ENCODE results near the gene PTER. TPM values are rescaled to one million over a fixed set of nuclear protein-coding genes. Genes with fewer than 3 reads are reported as not detected.

The PTER gene
- total RNA-seq (2014; rRNA removed; shearing (Covaris generic)) = 5.8 and 9.5 TPM in 2 replicates
- polyA plus RNA-seq (2015; cell fraction: cytosol; rRNA removed) = 5.2 and 6.2 TPM in 2 replicates
- 8.9 and 9.9 TPM in 2 replicates for polyA plus RNA-seq (2015; cell fraction: nucleus; rRNA removed)

- peak; percentile 86 for DNase-seq (ENCODE audit: low read depth)
Measured at GRCh38 chr10:16436758-16437539, at the start of gene PTER. Gene PTER, plus strand, starts transcription at chr10:16437010. Its CDS starts 47,375 bp downstream, at chr10:16484385.

GRCh38 chr10:16392531-16393069 is 44.2 kb upstream of the PTER start:
- no peak for DNase-seq (ENCODE audit: low read depth)

DNA sequence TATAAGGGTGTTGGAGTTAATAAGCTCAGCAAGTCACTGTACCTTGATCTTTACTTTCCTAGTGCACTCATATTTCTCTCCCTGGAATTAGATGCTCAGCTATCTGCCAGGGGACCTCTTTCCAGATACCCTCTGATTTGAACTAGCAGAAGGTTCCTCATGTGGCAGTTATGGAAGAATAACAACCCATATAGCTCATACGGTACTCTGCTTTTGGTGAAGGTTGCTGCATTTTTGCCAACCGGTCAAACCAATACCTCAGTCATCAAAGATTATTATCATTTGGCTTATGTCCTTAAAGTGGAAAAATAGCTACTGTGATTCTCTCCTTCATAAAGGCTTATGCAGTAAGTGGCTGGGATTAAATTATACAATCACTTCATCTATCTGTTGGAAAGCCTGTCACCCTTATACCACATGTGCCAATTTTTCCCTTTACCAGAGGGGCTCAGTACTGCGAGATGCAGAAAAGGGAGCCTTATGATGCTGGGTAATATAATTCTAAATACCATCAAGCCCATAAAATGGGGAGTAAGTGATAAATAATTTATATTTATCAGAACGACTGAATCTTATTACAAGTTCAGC is 43.4 kb upstream of the PTER start:
- no peak for DNase-seq (ENCODE audit: low read depth)

DNA sequence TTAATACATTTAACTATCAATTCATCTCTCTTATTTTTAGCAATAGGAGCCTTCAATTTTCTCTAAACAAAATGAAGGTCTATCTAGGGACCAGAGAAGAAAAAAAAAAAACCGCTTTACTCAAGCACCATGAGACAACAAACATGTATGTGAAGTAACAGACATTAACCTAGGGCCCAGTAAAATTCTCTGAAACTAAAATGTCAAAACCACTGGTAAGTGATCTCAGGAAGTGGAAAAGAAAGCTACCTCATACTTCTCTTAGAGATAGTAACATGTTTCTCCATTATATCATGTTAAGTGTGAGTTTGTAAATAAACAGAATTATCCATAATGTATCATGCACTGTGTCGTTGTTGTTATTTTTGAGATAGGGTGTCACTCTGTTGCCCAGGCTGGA is 35.4 kb upstream of the PTER start:
- no peak for DNase-seq (ENCODE audit: low read depth)

DNA sequence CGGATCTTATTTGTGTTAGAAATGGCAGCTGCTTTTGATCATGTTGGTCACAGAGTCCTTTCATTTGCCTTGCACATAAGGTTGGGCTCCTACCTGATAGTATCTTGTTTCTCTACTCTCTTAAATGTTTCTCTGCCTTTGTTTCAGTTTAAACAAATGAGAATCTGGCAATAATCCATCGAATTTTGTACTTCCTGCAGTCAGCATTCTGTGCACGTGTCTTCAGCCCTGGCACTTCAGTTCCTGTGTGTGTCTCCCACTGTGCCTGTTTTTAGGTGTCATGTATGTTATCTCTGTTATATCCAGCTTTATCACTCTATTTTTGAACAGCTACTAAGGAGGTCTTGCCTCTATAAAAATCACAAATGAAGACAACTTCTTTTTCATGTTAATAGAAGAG is 28.4 kb upstream of the PTER start:
- no peak for DNase-seq (ENCODE audit: low read depth)

DNA sequence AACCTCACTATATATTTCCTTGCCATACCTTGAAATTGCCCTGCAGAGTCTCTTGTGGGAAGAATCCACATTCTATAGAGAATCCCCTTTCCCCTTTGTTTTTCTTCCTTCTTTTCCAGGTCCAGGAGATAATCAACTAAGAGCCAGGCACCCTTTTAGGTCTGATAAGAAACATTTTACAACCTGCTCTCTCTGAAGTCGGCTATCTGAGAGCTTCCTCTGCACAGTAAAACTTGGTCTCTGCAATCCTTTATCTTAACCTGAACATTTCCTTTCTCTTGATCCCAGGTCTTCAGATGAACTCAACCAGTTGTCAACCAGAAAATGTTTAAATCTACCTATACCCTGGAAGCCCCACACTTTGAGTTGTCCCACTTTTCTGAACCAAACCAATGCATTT is 19.5 kb upstream of the PTER start:
- DNase-seq (ENCODE audit: low read depth) = no peak

DNA sequence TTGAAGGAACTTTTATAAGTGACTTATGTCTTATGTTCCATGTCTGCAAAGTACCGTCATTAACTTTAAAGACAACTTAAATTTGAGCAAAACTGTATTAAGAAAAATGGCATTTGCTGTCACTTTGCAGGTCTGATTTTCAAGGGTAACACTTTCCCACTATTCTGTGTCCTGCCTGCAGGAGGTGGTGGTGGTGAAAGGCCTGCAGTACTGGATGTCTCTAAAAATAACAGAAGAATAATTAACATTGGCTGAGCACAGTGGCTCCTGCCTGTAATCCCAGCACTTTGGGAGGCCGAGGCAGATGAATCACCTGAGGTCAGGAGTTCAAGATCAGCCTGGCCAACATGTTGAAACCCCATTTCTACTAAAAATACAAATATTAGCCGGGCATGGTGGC is 13.2 kb upstream of the PTER start:
- DNase-seq (ENCODE audit: low read depth) = no peak

DNA sequence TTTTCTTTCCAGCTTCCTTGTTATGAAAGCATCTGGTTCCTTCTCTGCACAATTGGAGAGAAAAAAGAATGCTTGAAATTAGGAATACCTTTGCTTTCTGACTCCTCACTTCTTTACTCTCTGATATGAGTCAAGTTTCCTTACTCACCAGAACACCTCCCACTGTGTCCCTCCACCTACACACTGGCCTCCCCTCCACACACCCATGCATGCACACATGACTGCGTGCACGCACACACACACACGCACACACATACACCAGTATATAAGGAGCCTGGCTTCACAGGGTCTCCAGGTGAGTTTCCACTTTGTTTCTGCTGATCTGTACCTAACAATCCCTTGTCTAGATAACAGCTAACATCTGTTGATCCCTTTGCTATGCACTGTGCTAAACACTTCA is 11.4 kb upstream of the PTER start:
- no peak for DNase-seq (ENCODE audit: low read depth)

GRCh38 chr10:16429539-16429938 is 7.3 kb upstream of the PTER start:
- DNase-seq (ENCODE audit: low read depth) = no peak

DNA sequence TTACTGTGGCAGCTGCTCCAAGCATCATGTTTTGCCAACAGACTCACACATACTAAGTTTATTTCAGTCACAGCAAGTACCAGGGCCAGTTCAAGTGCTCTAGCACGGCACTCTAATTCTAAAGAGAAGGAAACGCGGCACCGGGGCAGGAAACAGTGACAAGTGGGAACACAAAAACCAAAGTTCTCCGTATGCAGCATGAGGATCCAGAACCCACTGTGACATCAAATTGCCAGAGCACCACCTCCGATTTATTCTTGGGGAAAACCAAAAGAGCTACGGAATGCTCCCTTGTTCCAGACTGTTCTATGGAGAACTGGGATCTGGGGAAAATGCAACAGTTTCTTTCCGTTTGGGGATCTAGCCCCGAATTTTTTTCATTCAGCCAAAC is 448 bp upstream of the PTER start:
- DNase-seq (ENCODE audit: low read depth) = no peak

GRCh38 chr10:16437540-16437894 is 707 bp downstream of the PTER start:
- DNase-seq (ENCODE audit: low read depth) = no peak

GRCh38 chr10:16439295-16439694 is 2.5 kb downstream of the PTER start:
- DNase-seq (ENCODE audit: low read depth) = no peak

DNA sequence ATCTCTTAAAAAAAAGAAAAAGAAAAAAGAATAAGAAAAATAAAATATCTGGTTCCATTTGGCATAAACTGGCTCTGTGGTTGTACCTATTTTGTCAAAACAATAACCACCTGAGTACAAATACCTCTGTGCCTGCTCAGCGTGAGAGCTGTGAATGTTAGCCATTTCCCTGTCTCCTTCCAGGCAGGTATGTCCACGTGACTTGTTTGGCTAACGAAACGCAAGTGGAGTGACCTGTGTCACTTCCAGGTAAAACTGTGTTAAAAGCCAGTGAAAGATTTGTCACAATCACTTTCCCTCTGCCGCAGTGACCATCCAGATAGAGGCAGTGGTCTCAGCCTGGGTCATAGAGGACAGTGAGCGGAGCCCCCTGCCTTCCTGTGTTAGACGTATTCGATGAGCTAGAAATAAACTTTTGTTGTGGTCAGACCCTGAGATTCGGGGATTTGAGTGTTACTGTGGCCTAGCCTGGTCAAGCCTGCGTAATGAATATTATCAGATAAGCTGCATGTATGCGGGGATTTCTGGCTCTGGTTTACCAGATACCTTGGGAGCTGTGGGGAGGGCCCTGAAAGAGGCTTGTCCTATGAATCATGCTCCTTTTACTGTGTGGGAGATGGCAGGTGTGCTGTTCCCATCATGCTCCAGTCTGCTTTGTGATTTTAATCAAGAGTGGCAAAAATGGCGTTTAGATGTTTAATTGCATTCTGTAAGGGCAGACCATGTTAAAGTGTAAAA is 3.8 kb downstream of the PTER start:
- no peak for DNase-seq (ENCODE audit: low read depth)

GRCh38 chr10:16441173-16441840 is 4.5 kb downstream of the PTER start:
- DNase-seq (ENCODE audit: low read depth) = no peak

GRCh38 chr10:16442914-16443313 is 6.1 kb downstream of the PTER start:
- DNase-seq (ENCODE audit: low read depth) = no peak

DNA sequence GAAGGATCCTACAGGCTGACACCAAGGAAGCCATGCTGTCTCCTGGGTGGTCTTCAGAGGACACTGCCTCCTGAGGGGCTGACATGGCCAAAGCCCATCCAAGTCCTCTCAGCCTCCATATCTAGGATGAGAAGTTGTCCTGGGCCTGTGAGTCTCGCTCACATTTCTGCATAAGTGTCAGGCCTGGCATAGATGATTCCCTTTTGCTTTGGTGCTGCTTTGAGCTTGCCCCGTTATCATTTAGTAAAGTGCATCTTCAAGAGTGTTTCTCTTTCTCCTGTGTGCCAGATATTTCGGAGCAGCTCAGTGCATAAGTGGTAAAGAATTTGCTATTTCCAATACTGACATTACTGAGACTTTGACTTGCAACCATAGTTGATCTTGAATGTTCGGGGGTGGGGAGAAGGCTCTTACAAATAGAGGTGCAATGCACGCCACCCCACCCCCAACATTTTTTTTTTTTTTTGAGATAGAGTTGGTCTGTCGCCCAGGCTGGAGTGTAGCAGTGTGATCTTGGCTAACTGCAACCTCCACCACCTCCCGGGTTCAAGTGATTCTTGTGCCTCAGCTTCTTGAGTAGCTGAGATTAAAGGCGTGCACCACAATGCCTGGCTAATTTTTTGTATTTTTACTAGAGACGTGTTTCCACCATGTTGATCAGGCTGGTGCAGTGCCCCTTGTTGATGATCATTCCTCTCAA is 9.1 kb downstream of the PTER start:
- DNase-seq (ENCODE audit: low read depth) = no peak

GRCh38 chr10:16449454-16449853 is 12.6 kb downstream of the PTER start:
- DNase-seq (ENCODE audit: low read depth) = no peak

- DNase-seq (ENCODE audit: low read depth) = no peak
Measured at GRCh38 chr10:16458166-16458955, 21.6 kb downstream of the PTER start.

DNA sequence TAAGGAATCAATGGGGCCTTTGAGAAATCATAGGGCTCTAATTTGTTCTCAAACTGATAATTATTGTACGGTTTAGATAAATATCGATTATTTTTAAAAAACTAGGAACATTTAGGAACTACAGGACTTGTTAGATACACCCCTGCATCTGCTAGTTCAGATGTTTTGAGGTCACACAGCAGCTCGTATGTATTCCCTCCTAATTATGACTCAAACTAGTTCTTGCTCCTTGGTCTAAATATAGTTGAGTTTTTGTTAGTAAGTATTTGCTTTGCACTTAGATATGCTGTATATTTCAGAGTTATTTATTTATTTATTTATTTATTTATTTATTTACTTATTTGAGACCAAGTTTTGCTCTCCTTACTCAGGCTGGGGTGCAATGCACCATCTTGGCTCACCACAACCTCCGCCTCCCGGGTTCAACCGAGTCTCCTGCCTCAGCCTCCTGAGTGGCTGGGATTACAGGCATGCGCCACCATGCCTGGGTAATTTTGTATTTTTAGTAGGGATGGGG is 22.7 kb downstream of the PTER start:
- DNase-seq (ENCODE audit: low read depth) = no peak

DNA sequence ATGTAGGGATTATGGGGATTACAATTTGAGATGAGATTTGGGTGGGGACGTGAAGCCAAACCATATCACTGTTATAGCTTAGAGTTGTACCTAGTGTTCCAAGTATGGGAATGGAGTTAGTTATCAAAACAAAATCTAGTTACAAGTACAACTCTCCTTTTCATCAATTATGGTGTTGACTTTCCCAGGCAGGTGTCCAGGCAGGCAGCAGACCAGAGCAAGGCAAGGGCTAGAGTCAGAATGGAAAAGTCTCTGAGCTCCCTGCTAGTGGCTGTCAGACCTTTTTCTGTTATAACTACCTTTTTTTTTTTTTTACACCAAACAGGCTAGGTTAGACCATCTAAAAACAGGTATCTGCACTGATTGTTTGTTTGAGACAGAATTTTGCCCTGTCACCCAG is 29.2 kb downstream of the PTER start:
- no peak for DNase-seq (ENCODE audit: low read depth)

Data from HT1080 (cell line).